Measurements from ENCODE around the gene ZCCHC8. TPM values are rescaled to one million over a fixed set of nuclear protein-coding genes. Genes with fewer than 3 reads are reported as not detected.
A peak's percentile ranks its signal among the peaks of the same experiment; 100 is the strongest.

The ZCCHC8 gene
- polyA plus RNA-seq, 1 experiment, result 12.7 TPM

GRCh38 chr12:122422730-122423257 lies 77.9 kb downstream of the ZCCHC8 start:
- H3K27me3 ChIP-seq (ENCODE audit: control insufficient read depth, insufficient read depth, low read length), result no peaks in the 10 kb centered on the region
- H3K4me3 ChIP-seq (ENCODE audit: low read depth, low read length), result peak overlapping the region; percentile 56
- no peaks in the 10 kb centered on the region for H3K36me3 ChIP-seq (ENCODE audit: control insufficient read depth, insufficient read depth, low read length)
- no peak for TF ChIP-seq CTCF (IDR thresholded peaks at IDR 0.05; ENCODE audit: insufficient read depth, low read depth, low read length)
- no peak for DNase-seq (ENCODE audit: low read depth)
- ChIA-PET POLR2A (no interaction called here), CTCF (interaction anchor here (1.0 to 3.8 kb wide), 4 partner anchors 17 to 62 kb away, joined by 3 to 15 read pairs (median 8); no protein-coding TSS in a partner anchor)

- CTCF ChIA-PET, result interaction anchor here (1.0 to 3.8 kb wide), 5 partner anchors 16 to 86 kb away, joined by 3 to 15 read pairs (median 3); no protein-coding TSS in a partner anchor
- Histone ChIP-seq H3K36me3 (ENCODE audit: control insufficient read depth, insufficient read depth, low read length) (no peaks in the 10 kb centered on the region), H3K4me3 (ENCODE audit: low read depth, low read length) (peak within 1 kb of the TSS; percentile 56), H3K27me3 (ENCODE audit: control insufficient read depth, insufficient read depth, low read length) (no peaks in the 10 kb centered on the region)
- DNase-seq (ENCODE audit: low read depth), result no peak
- TF ChIP-seq CTCF (IDR thresholded peaks at IDR 0.05; ENCODE audit: insufficient read depth, low read depth, low read length), result peak; percentile 51
- POLR2A ChIA-PET, result no interaction called here
Measured at GRCh38 chr12:122421821-122422729, 78.7 kb downstream of the ZCCHC8 start, which contains the start of gene CLIP1. Gene CLIP1 (minus strand): TSS chr12:122422669. CDS start chr12:122380452, 42,217 bp downstream.

Small RNA genes lying within 50 kb of the gene (small RNA-seq; reads per million reads assigned to genes)
- gene RF00411 (ENCODE audit: insufficient read length, low read depth, low replicate concordance), result not detected

Other genes starting within 250 kb of the ZCCHC8 start
- 13.2 and 20.2 TPM in 2 replicates for gene VPS33A, start 234.4 kb downstream of the ZCCHC8 start, polyA plus RNA-seq (2011; rRNA removed)
- 81.2 and 104 TPM in 2 replicates for gene CLIP1, start 78.3 kb downstream of the ZCCHC8 start, polyA plus RNA-seq (2011; rRNA removed)
- 13.4 and 24.3 TPM in 2 replicates for gene RSRC2, start 26.0 kb upstream of the ZCCHC8 start, polyA plus RNA-seq (2011; rRNA removed)
- gene KNTC1, start 26.3 kb upstream of the ZCCHC8 start, polyA plus RNA-seq (2011; rRNA removed), result 12.5 and 13.6 TPM in 2 replicates
- not detected in 2 replicates for gene HCAR2, start 202.4 kb upstream of the ZCCHC8 start, polyA plus RNA-seq (2011; rRNA removed)
- gene HCAR3, start 215.9 kb upstream of the ZCCHC8 start, polyA plus RNA-seq (2011; rRNA removed), result not detected in 2 replicates
- gene HCAR1, start 229.9 kb upstream of the ZCCHC8 start, polyA plus RNA-seq (2011; rRNA removed), result not detected in 2 replicates

Data from BJ (cell line).